ENCODE data around the gene GRIN2A.

DNA sequence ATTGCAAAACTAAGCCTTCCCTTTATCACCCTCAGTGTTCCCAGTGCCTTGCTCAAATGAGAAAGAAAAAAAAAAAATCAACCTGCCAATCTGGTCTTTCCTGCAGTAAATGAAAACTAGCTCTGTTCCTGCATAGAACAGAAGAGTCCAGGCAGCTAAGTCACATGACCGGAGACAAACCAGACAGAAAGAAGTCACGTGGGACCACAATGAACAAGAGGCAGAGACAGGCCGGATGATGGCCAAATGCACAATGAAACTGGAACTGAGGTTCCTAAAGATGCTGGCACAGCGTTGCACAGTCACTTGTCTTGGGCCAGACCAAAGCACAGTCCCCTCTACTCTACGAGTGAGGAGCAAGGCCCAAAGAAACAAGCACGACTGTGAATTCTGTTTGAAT, 172.5 kb downstream of the GRIN2A start:
- no peak for TF ChIP-seq ATF2 (IDR thresholded peaks at IDR 0.05; ENCODE audit: low read length)
- TF ChIP-seq, protein P1, sequence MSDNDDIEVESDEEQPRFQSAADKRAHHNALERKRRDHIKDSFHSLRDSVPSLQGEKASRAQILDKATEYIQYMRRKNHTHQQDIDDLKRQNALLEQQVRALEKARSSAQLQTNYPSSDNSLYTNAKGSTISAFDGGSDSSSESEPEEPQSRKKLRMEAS (IDR thresholded peaks at IDR 0.05) = no peak
- no peak for TF ChIP-seq CTCF (IDR thresholded peaks at IDR 0.05; ENCODE audit: control extremely low read depth in 1 of 3, insufficient read depth in 1 of 3, low read depth in 1 of 3, low read length in 3 of 3)
- TF ChIP-seq EZH2 (IDR thresholded peaks at IDR 0.05; ENCODE audit: low read depth, low read length, severe bottlenecking) = no peak
- no peak for TF ChIP-seq RAD21 (IDR thresholded peaks at IDR 0.05 in 1 of 2, conservative IDR thresholded peaks at IDR 0.05 in 1 of 2; ENCODE audit: low read depth in 2 of 2, low read length in 2 of 2)
- TF ChIP-seq YY1 (IDR thresholded peaks at IDR 0.05; ENCODE audit: low read depth, low read length) = no peak
- TF ChIP-seq EP300 (IDR thresholded peaks at IDR 0.05; ENCODE audit: borderline replicate concordance in 1 of 2, low read depth in 2 of 2, low read length in 2 of 2) = no peak
- no peak for TF ChIP-seq POLR2A (IDR thresholded peaks at IDR 0.05; ENCODE audit: control extremely low read depth in 1 of 2, low read depth in 2 of 2, low read length in 2 of 2)
- TF ChIP-seq SUZ12 (IDR thresholded peaks at IDR 0.05; ENCODE audit: low read length) = no peak
- TF ChIP-seq NRF1 (IDR thresholded peaks at IDR 0.05; ENCODE audit: low read depth, low read length) = no peak
- no peak for TF ChIP-seq GTF2F1 (IDR thresholded peaks at IDR 0.05; ENCODE audit: borderline replicate concordance, low read depth, low read length)
- no peak for TF ChIP-seq MAFK (IDR thresholded peaks at IDR 0.05; ENCODE audit: low read depth, low read length)
- TF ChIP-seq, protein P2, sequence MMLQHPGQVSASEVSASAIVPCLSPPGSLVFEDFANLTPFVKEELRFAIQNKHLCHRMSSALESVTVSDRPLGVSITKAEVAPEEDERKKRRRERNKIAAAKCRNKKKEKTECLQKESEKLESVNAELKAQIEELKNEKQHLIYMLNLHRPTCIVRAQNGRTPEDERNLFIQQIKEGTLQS (IDR thresholded peaks at IDR 0.05; ENCODE audit: insufficient read depth, low read depth, low read length) = no peak
- no peak for TF ChIP-seq SIN3A (conservative IDR thresholded peaks at IDR 0.05 in 1 of 2, IDR thresholded peaks at IDR 0.05 in 1 of 2; ENCODE audit: low read depth in 1 of 2, low read length in 2 of 2)
